Mesodermal cell (in vitro differentiated cells): Measurements from ENCODE around the gene PUDP.

ENCODE experiments used
- H3K27ac ChIP-seq: 2 replicates; pipeline ENCODE4 v1.7.0; 2013; ENCODE audit warnings: mild to moderate bottlenecking, low read depth, low read length, moderate library complexity; ENCODE audit not compliant: severe bottlenecking
- H3K36me3 ChIP-seq: 2 replicates; pipeline ENCODE4 v1.7.1; 2013; ENCODE audit warnings: mild to moderate bottlenecking, low read length, moderate library complexity; ENCODE audit not compliant: control insufficient read depth, insufficient read depth
- H3K4me1 ChIP-seq: one replicate; pipeline ENCODE4 v1.7.1; 2013; ENCODE audit warnings: mild to moderate bottlenecking, low read length; ENCODE audit not compliant: insufficient read depth, control insufficient read depth, poor library complexity, severe bottlenecking
- H3K4me3 ChIP-seq: 2 replicates; pipeline ENCODE4 v1.7.0; 2013; ENCODE audit warnings: low read length, control low read depth, mild to moderate bottlenecking; ENCODE audit not compliant: insufficient read depth, poor library complexity, severe bottlenecking; ENCODE audit errors: extremely low read depth
- H3K9me3 ChIP-seq: 2 replicates; pipeline ENCODE4 v1.7.1; 2013; ENCODE audit warnings: mild to moderate bottlenecking, low read length, moderate library complexity; ENCODE audit not compliant: control insufficient read depth
- WGBS, 2 experiments: methylation state at CpG; one replicate each; pipeline ENCODE4 v1.1.5; 2013; ENCODE audit warnings: missing lambda C conversion rate in 2 of 2; ENCODE audit not compliant: insufficient coverage in 2 of 2; 5-methylcytosine and 5-hydroxymethylcytosine counted together

Gene PUDP

DNA sequence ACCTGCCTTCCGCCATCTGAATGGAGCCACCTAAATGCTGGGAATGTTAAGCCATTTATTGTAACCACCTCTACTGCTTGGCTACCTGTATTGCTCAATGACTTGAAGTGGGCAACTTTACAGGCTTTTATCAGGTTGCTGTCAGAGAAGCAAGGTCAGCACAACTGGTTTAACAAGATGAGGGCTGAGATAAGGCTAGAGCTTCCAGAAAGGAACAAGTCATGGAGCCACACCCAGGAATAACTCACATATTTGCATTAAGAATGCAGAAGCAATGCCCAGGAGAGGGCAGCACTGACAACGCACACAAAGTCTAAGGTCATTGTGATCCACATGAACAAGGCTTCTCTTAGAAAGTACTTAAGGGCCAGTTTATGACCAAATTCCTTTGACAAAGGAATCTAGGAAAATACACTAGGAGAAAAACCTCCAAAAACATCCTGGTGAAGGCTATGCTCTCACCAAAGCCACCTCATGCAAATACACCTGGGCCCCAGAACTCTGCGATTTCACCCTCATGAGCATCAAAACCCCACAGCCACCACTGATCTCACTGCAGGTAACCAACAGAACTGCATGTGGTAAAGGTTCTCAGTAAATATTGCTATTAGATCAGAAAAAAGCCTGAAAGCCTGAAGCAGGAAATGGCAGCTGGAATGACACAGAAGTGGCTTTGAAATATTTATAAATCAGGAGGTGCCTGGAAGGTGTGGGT, 15.5 kb downstream of the PUDP start:
- peaks cover 12% of the 10 kb centered on the region for H3K4me1 ChIP-seq
- peak overlapping the region; percentile 76 for H3K27ac ChIP-seq
- WGBS, 2 experiments: 60% methylated on average over 1 of the region's 3 CpGs; no CpG with 5 or more reads in 1 of the 2 experiments
- no peaks in the 10 kb centered on the region for H3K36me3 ChIP-seq
- H3K9me3 ChIP-seq: no peaks in the 10 kb centered on the region
- no peak overlapping the region for H3K4me3 ChIP-seq

DNA sequence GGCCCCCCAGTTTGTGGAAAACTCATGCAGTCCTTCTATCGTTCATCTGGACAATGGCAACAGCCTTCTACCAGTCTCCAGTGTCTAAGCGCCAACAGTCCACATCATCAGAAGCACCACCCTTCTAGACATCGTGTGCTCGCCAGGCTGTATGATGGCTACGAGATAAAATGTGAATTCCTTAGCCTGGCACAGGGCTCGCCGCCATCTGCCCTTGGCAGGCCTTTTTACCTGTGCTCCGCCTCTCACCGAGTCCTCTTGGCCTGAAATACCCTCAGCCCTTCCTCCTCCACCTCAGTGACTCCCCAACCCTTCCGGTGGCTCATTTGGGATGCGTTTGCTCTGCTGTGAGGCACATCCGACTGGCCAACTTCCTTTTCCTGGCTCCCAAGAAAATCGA, 16.3 kb downstream of the PUDP start:
- 100% methylated on average over 3 of the region's 13 CpGs; no CpG with 5 or more reads in 1 of the 2 experiments for WGBS, 2 experiments
- no peaks in the 10 kb centered on the region for H3K9me3 ChIP-seq
- H3K36me3 ChIP-seq: no peaks in the 10 kb centered on the region
- peaks cover 12% of the 10 kb centered on the region for H3K4me1 ChIP-seq
- H3K27ac ChIP-seq: no peak overlapping the region
- no peak overlapping the region for H3K4me3 ChIP-seq

GRCh38 chrX:7127056-7127455, 20.9 kb downstream of the PUDP start:
- WGBS, 2 experiments: no CpG with 5 or more reads among the region's 2 CpGs

GRCh38 chrX:7120878-7121219, 27.1 kb downstream of the PUDP start:
- Histone ChIP-seq H3K27ac (no peak overlapping the region), H3K36me3 (no peaks in the 10 kb centered on the region), H3K9me3 (no peaks in the 10 kb centered on the region), H3K4me3 (no peak overlapping the region), H3K4me1 (no peaks in the 10 kb centered on the region)
- no CpG with 5 or more reads among the region's 2 CpGs for WGBS, 2 experiments

More at GRCh38 chrX:7127056-7127455, 20.9 kb downstream of the PUDP start:
- H3K27ac ChIP-seq: no peak overlapping the region
- H3K36me3 ChIP-seq: peaks cover 3% of the 10 kb centered on the region
- H3K4me1 ChIP-seq: no peaks in the 10 kb centered on the region
- no peaks in the 10 kb centered on the region for H3K9me3 ChIP-seq
- no peak overlapping the region for H3K4me3 ChIP-seq

- no CpG with 5 or more reads among the region's 7 CpGs for WGBS, 2 experiments
Measured at GRCh38 chrX:7119950-7120877, 27.7 kb downstream of the PUDP start.

GRCh38 chrX:7117587-7117986, 30.4 kb downstream of the PUDP start:
- H3K4me1 ChIP-seq: no peaks in the 10 kb centered on the region
- WGBS, 2 experiments: 70% methylated on average over 2 of the region's 3 CpGs; no CpG with 5 or more reads in 1 of the 2 experiments

More at GRCh38 chrX:7119950-7120877, 27.7 kb downstream of the PUDP start:
- Histone ChIP-seq H3K27ac (no peak overlapping the region), H3K36me3 (no peaks in the 10 kb centered on the region), H3K4me1 (no peaks in the 10 kb centered on the region), H3K9me3 (no peaks in the 10 kb centered on the region), H3K4me3 (no peak overlapping the region)

DNA sequence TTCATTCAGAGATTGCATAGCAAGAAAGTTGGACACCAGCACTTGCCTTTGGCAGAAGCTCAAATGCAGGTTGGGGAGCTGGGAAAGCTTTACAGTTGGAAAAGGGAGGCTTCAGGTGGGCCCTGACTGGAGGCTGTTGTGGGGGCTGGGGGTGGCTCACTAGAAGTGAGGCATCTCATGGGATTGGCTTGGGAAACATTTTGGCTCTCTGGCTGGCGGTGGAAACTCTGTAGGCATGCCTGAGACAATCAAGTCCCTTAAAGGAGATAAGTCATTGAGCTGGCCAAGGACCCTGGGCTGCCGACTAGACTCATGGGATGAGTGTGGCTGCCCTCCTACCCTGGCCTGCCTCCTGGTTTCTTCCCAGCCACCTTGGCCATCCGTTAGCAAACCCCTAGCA, 31.9 kb downstream of the PUDP start:
- no peaks in the 10 kb centered on the region for H3K36me3 ChIP-seq
- no peak overlapping the region for H3K4me3 ChIP-seq
- H3K4me1 ChIP-seq: peaks cover 5% of the 10 kb centered on the region
- 80 to 93% methylated on average over 1 to 2 of the region's 3 CpGs for WGBS, 2 experiments
- H3K27ac ChIP-seq: no peak overlapping the region
- no peaks in the 10 kb centered on the region for H3K9me3 ChIP-seq

More at GRCh38 chrX:7117587-7117986, 30.4 kb downstream of the PUDP start:
- H3K27ac ChIP-seq: no peak overlapping the region
- H3K9me3 ChIP-seq: no peaks in the 10 kb centered on the region
- no peaks in the 10 kb centered on the region for H3K36me3 ChIP-seq
- H3K4me3 ChIP-seq: no peak overlapping the region

DNA sequence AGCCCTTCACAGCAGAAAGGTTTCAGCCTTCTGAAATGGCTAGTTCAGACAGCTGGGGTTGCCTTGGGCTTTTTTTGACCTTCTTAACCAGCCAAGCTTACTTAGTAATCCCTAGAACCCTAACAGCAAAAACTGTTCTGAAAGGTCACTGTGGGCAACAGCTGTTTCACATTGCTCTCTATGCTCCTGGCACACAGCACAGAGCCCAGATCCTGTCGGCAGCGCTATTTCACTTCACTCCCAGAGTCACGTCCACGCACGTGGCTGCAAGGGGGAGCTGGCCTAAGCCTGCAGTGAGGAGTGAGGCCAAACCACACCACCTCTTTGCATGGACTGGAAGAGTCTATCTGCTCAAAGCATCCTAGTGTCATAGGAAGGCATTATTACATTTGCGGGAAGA, 32.4 kb downstream of the PUDP start:
- Histone ChIP-seq H3K36me3 (no peaks in the 10 kb centered on the region), H3K27ac (no peak overlapping the region), H3K4me3 (no peak overlapping the region), H3K9me3 (no peaks in the 10 kb centered on the region), H3K4me1 (peaks cover 7% of the 10 kb centered on the region)
- WGBS, 2 experiments: 100% methylated on average over 1 of the region's 6 CpGs; no CpG with 5 or more reads in 1 of the 2 experiments

DNA sequence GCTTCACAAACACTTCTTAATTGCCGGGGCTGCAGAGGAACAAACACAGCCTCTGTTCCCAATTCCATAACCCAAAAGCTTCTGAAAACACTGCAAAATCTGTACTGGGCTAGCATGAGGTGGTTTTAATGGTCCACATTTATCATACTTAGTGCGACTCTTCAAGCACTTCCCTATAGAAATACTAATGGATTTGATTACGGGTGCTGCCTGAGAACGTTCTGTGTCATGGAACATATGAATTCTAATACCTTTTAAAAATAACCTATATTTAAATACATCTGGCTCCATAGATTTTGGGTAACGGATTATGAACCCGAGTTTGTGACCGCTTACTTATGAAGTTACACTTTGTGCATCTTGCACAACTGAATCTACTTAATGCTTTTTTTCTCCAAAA, 35.9 kb downstream of the PUDP start:
- H3K4me1 ChIP-seq: peaks cover 14% of the 10 kb centered on the region
- H3K4me3 ChIP-seq: no peak overlapping the region
- no peaks in the 10 kb centered on the region for H3K9me3 ChIP-seq
- no peak overlapping the region for H3K27ac ChIP-seq
- WGBS, 2 experiments: no CpG with 5 or more reads among the region's 7 CpGs
- H3K36me3 ChIP-seq: no peaks in the 10 kb centered on the region

- no peaks in the 10 kb centered on the region for H3K36me3 ChIP-seq
- H3K27ac ChIP-seq: no peak overlapping the region
- 84% methylated on average over 2 of the region's 6 CpGs; no CpG with 5 or more reads in 1 of the 2 experiments for WGBS, 2 experiments
- no peaks in the 10 kb centered on the region for H3K9me3 ChIP-seq
- no peak overlapping the region for H3K4me3 ChIP-seq
- peaks cover 14% of the 10 kb centered on the region for H3K4me1 ChIP-seq
Measured at GRCh38 chrX:7111518-7111917, 36.4 kb downstream of the PUDP start.
